Right cardiac atrium (tissue), 5 donors: ENCODE measurements around the gene PRKCE. TPM values are rescaled to one million over a fixed set of nuclear protein-coding genes. Genes with fewer than 3 reads are reported as not detected.

Source experiments
- ATAC-seq, 2 donors: fragments of 200-7000 bp; cut with Tn5 transposase; one replicate each; pipeline versions ENCODE4 v1.8.0 to v1.9.1; 2020; ENCODE audit warnings: moderate library complexity in 2 of 2, mild to moderate bottlenecking in 1 of 2
- DNase-seq, 3 donors: peaks; one replicate each; pipeline ENCODE4 v3.0.0-alpha.2; 2020
- H3K27ac ChIP-seq: one replicate; pipeline ENCODE4 v1.5.1; 2013; ENCODE audit warnings: mild to moderate bottlenecking, low read length, control low read depth, moderate library complexity
- H3K27me3 ChIP-seq: one replicate; pipeline ENCODE4 v1.6.1; 2013; ENCODE audit not compliant: control insufficient read depth, insufficient read depth
- H3K4me1 ChIP-seq: one replicate; pipeline ENCODE4 v1.6.1; 2013; ENCODE audit warnings: low read length; ENCODE audit not compliant: control insufficient read depth, insufficient read depth
- H3K4me3 ChIP-seq: one replicate; pipeline ENCODE4 v1.5.1; 2013; ENCODE audit warnings: low read length, control low read depth
- H3K9me3 ChIP-seq: one replicate; pipeline ENCODE4 v1.6.1; 2013; ENCODE audit warnings: low read length; ENCODE audit not compliant: control insufficient read depth
- WGBS: extraction: QIAGEN DNeasy Blood & Tissue Kit; methylation state at CpG from one replicate; pipeline ENCODE4 v1.1.7; 2013; 5-methylcytosine and 5-hydroxymethylcytosine counted together
- intact Hi-C, 4 donors: fragments of 100-400 bp; cut with DNase I; formaldehyde crosslinking; loops; one replicate each; pipeline versions ENCODE4 v1.11.0 to v1.14.0; 2022 to 2023
- polyA plus RNA-seq: library from polyadenylated mRNA; stranded (reverse); fragments of 200-250 nt; gene quantifications from one replicate; pipeline ENCODE4 v1.2.3, GENCODE V29; 2013
- total RNA-seq, 4 donors: library from RNA; stranded (reverse); fragmentation: NEBNext Ultra II Directional; extraction: Animal tissue kit (Norgen Biotek cat#: 25700); gene quantifications; one replicate each; pipeline ENCODE4 v1.2.1, GENCODE V29; 2021
- donor health status: healthy with polysubstance abuse.
- donor health status: DM: no; HTN: yes; CAD: no.
- donor health status: DM: no; HTN: no; CAD: no.
- donor health status: DM: no; HTN: yes; CAD: no; lungs with severe emphysema.
- donor health status: DM: yes; HTN: yes; CAD: no.

PRKCE gene
- total and polyA plus RNA-seq, 5 donors = 5.5 to 19.7 (median 18.7) TPM

GRCh38 chr2:46006473-46007025, 355.1 kb downstream of the PRKCE start:
- H3K9me3 ChIP-seq = no peaks in the 10 kb centered on the region
- no peaks in the 10 kb centered on the region for H3K27me3 ChIP-seq
- peaks cover 10% of the 10 kb centered on the region for H3K4me1 ChIP-seq
- DNase-seq (no peak), ATAC-seq (no peak)
- 92% methylated on average over 7 of the region's 7 CpGs for WGBS
- H3K27ac ChIP-seq = no peak overlapping the region
- intact Hi-C loops = no loop called here
- H3K4me3 ChIP-seq = no peak overlapping the region

GRCh38 chr2:46007412-46007811, 355.9 kb downstream of the PRKCE start:
- DNase-seq = no peak
- WGBS = 94% methylated on average over 11 of the region's 11 CpGs
- Histone ChIP-seq H3K27me3 (no peaks in the 10 kb centered on the region), H3K4me3 (no peak overlapping the region), H3K4me1 (peaks cover 9% of the 10 kb centered on the region), H3K27ac (no peak overlapping the region), H3K9me3 (no peaks in the 10 kb centered on the region)
- intact Hi-C loops = no loop called here
- ATAC-seq = no peak

GRCh38 chr2:46008091-46008870, 356.8 kb downstream of the PRKCE start:
- Histone ChIP-seq H3K27ac (no peak overlapping the region), H3K4me3 (no peak overlapping the region), H3K27me3 (no peaks in the 10 kb centered on the region), H3K4me1 (peaks cover 5% of the 10 kb centered on the region), H3K9me3 (no peaks in the 10 kb centered on the region)
- ATAC-seq = no peak
- DNase-seq = no peak
- 72% methylated on average over 5 of the region's 5 CpGs for WGBS
- intact Hi-C loops = no loop called here

GRCh38 chr2:46009315-46009714, 357.8 kb downstream of the PRKCE start:
- WGBS = 88% methylated on average over 2 of the region's 2 CpGs
- H3K4me1 ChIP-seq = peaks cover 3% of the 10 kb centered on the region
- H3K4me3 ChIP-seq = no peak overlapping the region
- intact Hi-C loops = no loop called here
- ATAC-seq = no peak
- no peak for DNase-seq
- H3K9me3 ChIP-seq = no peaks in the 10 kb centered on the region
- H3K27me3 ChIP-seq = no peaks in the 10 kb centered on the region
- H3K27ac ChIP-seq = no peak overlapping the region

GRCh38 chr2:46009772-46010171, 358.3 kb downstream of the PRKCE start:
- H3K4me3 ChIP-seq = no peak overlapping the region
- H3K27ac ChIP-seq = no peak overlapping the region
- intact Hi-C loops = loop anchor here in 3 of 4 donors (5.0 to 10.0 kb wide), 2 partner anchors 353 to 355 kb away; no protein-coding TSS in a partner anchor
- WGBS = 47% methylated on average over 2 of the region's 2 CpGs
- H3K27me3 ChIP-seq = no peaks in the 10 kb centered on the region
- no peaks in the 10 kb centered on the region for H3K9me3 ChIP-seq
- peaks cover 2% of the 10 kb centered on the region for H3K4me1 ChIP-seq
- DNase-seq = no peak
- ATAC-seq = no peak

- Histone ChIP-seq H3K9me3 (no peaks in the 10 kb centered on the region), H3K27ac (no peak overlapping the region), H3K27me3 (no peaks in the 10 kb centered on the region), H3K4me3 (no peak overlapping the region), H3K4me1 (peaks cover 4% of the 10 kb centered on the region)
- WGBS = 89% methylated on average over 5 of the region's 5 CpGs
- ATAC-seq (no peak), DNase-seq (peak in 1 of 3 donors; percentile 54)
- intact Hi-C loops = loop anchor here in 3 of 4 donors (5.0 to 10.0 kb wide), 2 partner anchors 352 to 354 kb away; no protein-coding TSS in a partner anchor
Measured at GRCh38 chr2:46010223-46010924, 358.9 kb downstream of the PRKCE start.

GRCh38 chr2:46010925-46011490, 359.5 kb downstream of the PRKCE start:
- peak; percentile 38 to 42 for ATAC-seq
- H3K27ac ChIP-seq = no peak overlapping the region
- H3K9me3 ChIP-seq = no peaks in the 10 kb centered on the region
- intact Hi-C loops = loop anchor here in 3 of 4 donors (5.0 to 10.0 kb wide), 2 partner anchors 351 to 354 kb away; no protein-coding TSS in a partner anchor
- peaks cover 7% of the 10 kb centered on the region for H3K4me1 ChIP-seq
- no peaks in the 10 kb centered on the region for H3K27me3 ChIP-seq
- H3K4me3 ChIP-seq = no peak overlapping the region
- 30% methylated on average over 3 of the region's 3 CpGs for WGBS
- no peak for DNase-seq

- ATAC-seq = no peak
- 60% methylated on average over 3 of the region's 3 CpGs for WGBS
- H3K27ac ChIP-seq = no peak overlapping the region
Measured at GRCh38 chr2:46012618-46013240, 361.3 kb downstream of the PRKCE start.

GRCh38 chr2:46013726-46014125, 362.3 kb downstream of the PRKCE start:
- 95% methylated on average over 5 of the region's 5 CpGs for WGBS
- ATAC-seq (no peak), DNase-seq (no peak)
- H3K27ac ChIP-seq = no peak overlapping the region
- no peak overlapping the region for H3K4me3 ChIP-seq
- no peaks in the 10 kb centered on the region for H3K27me3 ChIP-seq
- H3K4me1 ChIP-seq = peaks cover 7% of the 10 kb centered on the region
- intact Hi-C loops = loop anchor here in 3 of 4 donors (5.0 to 10.0 kb wide), 2 partner anchors 349 to 351 kb away; no protein-coding TSS in a partner anchor
- H3K9me3 ChIP-seq = no peaks in the 10 kb centered on the region

More at GRCh38 chr2:46012618-46013240, 361.3 kb downstream of the PRKCE start:
- no peak overlapping the region for H3K4me3 ChIP-seq
- H3K9me3 ChIP-seq = no peaks in the 10 kb centered on the region
- peaks cover 7% of the 10 kb centered on the region for H3K4me1 ChIP-seq
- no peaks in the 10 kb centered on the region for H3K27me3 ChIP-seq
- intact Hi-C loops = loop anchor here in 3 of 4 donors (5.0 to 10.0 kb wide), 2 partner anchors 350 to 352 kb away; no protein-coding TSS in a partner anchor
- DNase-seq = no peak

GRCh38 chr2:46014911-46015654, 363.6 kb downstream of the PRKCE start:
- Histone ChIP-seq H3K4me1 (peaks cover 7% of the 10 kb centered on the region), H3K9me3 (no peaks in the 10 kb centered on the region), H3K27ac (peak overlapping the region; percentile 32), H3K4me3 (no peak overlapping the region), H3K27me3 (no peaks in the 10 kb centered on the region)
- DNase-seq (peak in 1 of 3 donors; percentile 17), ATAC-seq (peak in 1 of 2 donors; percentile 66)
- 39% methylated on average over 6 of the region's 6 CpGs for WGBS
- intact Hi-C loops = loop anchor here in 3 of 4 donors (5.0 to 10.0 kb wide), 3 partner anchors 47 to 350 kb away; no protein-coding TSS in a partner anchor
